ENCODE data around the gene CRELD2. TPM values are rescaled to one million over a fixed set of nuclear protein-coding genes. Genes with fewer than 3 reads are reported as not detected.

CRELD2 gene
- total RNA-seq, 2 donors from 2014 or later: 55.1 to 70.1 TPM

DNA sequence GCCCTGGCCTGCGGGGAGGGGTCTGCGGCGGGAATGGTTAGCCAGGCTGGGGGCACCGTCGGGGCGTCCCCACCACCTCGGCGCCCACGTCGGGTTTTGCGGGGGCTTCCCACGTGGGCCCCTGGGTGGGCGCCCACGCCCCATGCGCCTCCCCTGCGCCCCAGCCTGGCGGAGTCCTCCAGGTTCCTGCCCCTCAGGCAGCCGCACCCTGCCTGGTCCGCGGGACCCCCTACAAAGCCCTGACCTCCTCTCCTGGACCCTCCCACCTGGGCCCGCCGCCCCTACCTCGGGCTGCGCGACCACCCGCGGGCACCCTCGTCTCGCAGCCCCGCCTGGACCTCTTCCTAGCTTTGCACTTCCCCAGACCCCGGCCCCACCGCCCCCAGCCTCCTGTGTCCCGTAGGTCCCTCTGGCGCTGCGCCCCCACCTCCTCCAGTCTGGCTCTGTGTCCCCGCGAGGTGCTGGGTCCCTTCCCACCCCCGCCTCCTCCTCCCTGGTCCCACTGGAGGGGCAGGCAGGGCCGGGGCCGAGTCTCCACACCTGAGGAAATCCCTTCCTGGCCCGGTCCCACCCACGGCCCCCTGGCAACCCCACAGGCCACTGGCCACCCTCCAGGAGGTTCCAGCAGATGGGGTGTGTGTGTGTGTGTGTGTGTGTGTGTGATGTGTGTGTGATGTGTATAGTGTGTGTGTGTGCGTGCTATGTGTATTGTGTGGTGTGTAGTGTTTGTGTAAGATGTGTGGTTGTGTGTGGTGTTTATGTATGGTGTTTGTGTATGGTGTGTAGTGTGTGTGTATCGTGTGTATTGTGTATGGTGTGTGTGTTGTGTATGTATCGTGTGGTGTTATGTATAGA is 54.0 kb downstream of the CRELD2 start:
- Histone ChIP-seq H3K9me3 (no peaks in the 10 kb centered on the region), H3K4me3 (no peak overlapping the region)

DNA sequence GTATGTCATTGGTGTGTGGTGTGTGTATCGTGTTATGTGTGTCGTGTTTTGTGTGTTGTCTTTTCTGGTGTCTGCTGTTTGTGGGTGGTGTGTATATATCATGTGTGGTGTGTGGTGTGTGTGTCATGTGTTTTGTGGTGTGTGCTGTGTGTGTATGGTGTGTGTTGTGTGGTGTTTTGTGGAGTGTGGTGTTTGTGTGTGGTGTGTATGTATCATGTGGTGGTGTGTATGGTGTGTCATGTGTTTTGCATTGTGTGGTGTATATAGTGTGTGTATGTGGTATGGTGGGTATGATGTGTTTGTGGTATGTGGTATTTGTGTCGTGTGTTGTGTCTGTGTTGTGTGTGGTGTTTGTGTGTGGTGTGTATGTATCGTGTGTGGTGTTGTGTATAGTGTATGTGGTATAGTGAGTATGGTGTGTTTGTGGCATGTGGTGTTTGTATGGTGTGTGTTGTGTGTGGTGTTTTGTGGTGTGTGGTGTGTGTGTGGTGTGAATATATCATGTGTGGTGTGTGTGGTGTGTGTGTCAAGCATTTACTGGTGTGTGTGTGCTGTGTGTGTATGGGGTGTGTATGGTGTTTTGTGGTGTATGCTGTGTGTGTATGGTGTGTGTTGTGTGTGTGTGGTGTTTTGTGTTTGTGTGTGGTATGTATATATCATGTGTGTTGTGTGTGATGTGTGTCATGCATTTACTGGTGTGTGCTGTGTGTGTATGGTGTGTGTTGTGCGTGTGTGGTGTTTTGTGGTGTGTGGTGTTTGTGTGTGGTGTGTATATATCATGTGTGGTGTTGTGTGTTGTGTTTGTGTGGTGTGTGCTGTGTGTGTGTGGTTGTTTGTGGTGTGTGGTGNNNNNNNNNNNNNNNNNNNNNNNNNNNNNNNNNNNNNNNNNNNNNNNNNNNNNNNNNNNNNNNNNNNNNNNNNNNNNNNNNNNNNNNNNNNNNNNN is 54.9 kb downstream of the CRELD2 start:
- Histone ChIP-seq H3K4me3 (no peak overlapping the region), H3K36me3 (no peaks in the 10 kb centered on the region), H3K4me1 (replicated peaks) (peaks cover 7% of the 10 kb centered on the region), H3K27me3 (replicated peaks; ENCODE audit: insufficient read depth) (no peaks in the 10 kb centered on the region), H3K27ac (no peak overlapping the region), H3K9me3 (no peaks in the 10 kb centered on the region)
- no peak for TF ChIP-seq POLR2A (IDR thresholded peaks at IDR 0.05)
- no peak for TF ChIP-seq POLR2AphosphoS5 (IDR thresholded peaks at IDR 0.05)
- TF ChIP-seq, protein P1, sequence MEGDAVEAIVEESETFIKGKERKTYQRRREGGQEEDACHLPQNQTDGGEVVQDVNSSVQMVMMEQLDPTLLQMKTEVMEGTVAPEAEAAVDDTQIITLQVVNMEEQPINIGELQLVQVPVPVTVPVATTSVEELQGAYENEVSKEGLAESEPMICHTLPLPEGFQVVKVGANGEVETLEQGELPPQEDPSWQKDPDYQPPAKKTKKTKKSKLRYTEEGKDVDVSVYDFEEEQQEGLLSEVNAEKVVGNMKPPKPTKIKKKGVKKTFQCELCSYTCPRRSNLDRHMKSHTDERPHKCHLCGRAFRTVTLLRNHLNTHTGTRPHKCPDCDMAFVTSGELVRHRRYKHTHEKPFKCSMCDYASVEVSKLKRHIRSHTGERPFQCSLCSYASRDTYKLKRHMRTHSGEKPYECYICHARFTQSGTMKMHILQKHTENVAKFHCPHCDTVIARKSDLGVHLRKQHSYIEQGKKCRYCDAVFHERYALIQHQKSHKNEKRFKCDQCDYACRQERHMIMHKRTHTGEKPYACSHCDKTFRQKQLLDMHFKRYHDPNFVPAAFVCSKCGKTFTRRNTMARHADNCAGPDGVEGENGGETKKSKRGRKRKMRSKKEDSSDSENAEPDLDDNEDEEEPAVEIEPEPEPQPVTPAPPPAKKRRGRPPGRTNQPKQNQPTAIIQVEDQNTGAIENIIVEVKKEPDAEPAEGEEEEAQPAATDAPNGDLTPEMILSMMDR (IDR thresholded peaks at IDR 0.05): no peak
- no peak for DNase-seq (ENCODE audit: low spot score)
- intact Hi-C loops (cut with DNase I): no loop called here
- 89% methylated on average over 5 of the region's 5 CpGs for WGBS

More for the DNA sequence above, 54.0 kb downstream of the CRELD2 start:
- Histone ChIP-seq H3K36me3 (no peaks in the 10 kb centered on the region), H3K4me1 (replicated peaks) (peaks cover 7% of the 10 kb centered on the region), H3K27ac (no peak overlapping the region), H3K27me3 (replicated peaks; ENCODE audit: insufficient read depth) (no peaks in the 10 kb centered on the region)
- DNase-seq (ENCODE audit: low spot score): peak; percentile 13
- TF ChIP-seq, protein P1 (IDR thresholded peaks at IDR 0.05): no peak
- TF ChIP-seq POLR2A (IDR thresholded peaks at IDR 0.05) (no peak), POLR2AphosphoS5 (IDR thresholded peaks at IDR 0.05) (no peak)
- 43% methylated on average over 38 of the region's 45 CpGs for WGBS
- intact Hi-C loops (cut with DNase I): no loop called here

DNA sequence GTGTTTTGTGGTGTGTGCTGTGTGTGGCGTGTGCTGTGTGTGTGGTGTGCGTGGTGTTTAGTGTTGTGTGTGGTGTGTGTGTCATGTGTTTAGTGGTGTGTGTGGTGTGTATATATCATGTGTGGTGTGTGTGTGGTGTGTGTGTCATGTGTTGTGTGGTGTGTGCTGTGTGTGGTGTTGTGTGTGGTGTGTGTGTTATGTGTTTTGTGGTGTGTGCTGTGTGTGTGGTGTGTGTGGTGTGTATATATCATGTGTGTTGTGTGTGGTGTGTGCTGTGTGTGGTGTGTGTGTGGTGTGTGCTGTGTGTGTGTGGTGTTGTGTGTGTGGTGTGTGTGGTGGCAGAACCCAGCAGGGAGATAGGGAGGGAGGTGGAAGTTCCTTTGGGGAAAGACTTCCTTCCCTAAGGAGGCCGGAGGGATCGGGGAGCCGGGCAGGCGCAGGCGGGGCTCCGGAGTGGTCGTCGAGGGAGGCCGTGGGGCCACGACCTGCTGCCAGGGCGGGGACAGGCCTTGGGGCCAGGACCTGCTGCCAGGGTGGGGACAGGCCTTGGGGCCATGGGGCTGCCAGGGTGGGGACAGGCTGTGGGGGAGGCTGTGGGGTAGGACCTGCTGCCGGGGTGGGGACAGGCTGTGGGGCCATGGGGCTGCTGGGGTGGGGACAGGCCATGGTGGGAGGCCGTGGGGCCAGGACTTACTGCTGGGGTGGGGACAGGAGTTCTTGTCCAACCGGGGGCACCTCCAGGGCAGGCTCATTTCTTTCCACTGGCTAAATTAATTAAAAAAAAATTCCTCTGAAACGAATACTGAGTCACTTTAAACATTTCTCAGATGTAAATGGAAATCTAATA is 57.3 kb downstream of the CRELD2 start:
- DNase-seq (ENCODE audit: low spot score): no peak
- Histone ChIP-seq H3K4me3 (no peak overlapping the region), H3K4me1 (replicated peaks) (peaks cover 7% of the 10 kb centered on the region), H3K36me3 (no peaks in the 10 kb centered on the region), H3K9me3 (no peaks in the 10 kb centered on the region), H3K27me3 (replicated peaks; ENCODE audit: insufficient read depth) (no peaks in the 10 kb centered on the region), H3K27ac (no peak overlapping the region)
- TF ChIP-seq POLR2AphosphoS5 (IDR thresholded peaks at IDR 0.05) (no peak), POLR2A (IDR thresholded peaks at IDR 0.05) (no peak)
- TF ChIP-seq, protein P1 (IDR thresholded peaks at IDR 0.05): no peak
- WGBS: 47% methylated on average over 17 of the region's 17 CpGs
- intact Hi-C loops (cut with DNase I): no loop called here

DNA sequence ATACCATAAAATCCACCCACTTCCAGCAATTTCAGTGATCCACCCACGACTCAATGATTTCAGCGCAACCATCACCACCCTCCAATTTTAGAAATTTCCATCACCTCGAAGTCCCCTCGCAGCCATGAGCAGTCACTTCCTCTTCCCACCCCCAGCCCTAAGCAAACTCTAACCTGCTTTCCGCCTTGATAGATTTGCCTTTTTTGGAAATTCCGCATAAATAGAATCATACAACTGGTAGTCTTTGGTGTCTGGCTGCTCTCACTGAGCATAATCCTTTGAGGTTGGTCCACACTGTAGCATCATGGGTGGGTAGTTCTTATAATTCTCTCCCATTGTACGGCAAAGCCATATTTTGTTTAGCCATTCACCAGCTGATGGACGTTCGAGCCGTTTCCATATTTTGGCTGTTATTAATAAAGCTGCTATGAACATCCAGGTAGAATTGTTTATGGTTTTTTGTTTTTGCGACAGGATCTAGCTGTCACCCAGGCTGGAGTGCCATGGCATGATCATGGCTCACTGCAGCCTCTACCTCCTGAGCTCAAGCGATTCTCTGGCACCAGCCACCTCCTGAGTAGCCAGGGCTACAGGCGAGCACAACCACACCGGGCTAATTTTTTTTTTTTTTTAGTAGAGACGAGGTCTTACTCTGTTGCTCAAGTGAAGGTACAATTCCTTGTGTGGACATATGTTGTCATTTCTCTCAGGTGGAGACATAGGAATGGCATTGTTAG is 58.2 kb downstream of the CRELD2 start:
- intact Hi-C loops (cut with DNase I): no loop called here
- TF ChIP-seq POLR2A (IDR thresholded peaks at IDR 0.05) (no peak), POLR2AphosphoS5 (IDR thresholded peaks at IDR 0.05) (no peak)
- TF ChIP-seq, protein P1 (IDR thresholded peaks at IDR 0.05): no peak

More for the DNA sequence above, 58.2 kb downstream of the CRELD2 start:
- WGBS: 53% methylated on average over 15 of the region's 15 CpGs
- Histone ChIP-seq H3K36me3 (no peaks in the 10 kb centered on the region), H3K4me3 (no peak overlapping the region), H3K9me3 (no peaks in the 10 kb centered on the region), H3K4me1 (replicated peaks) (peaks cover 4% of the 10 kb centered on the region), H3K27me3 (replicated peaks; ENCODE audit: insufficient read depth) (no peaks in the 10 kb centered on the region), H3K27ac (no peak overlapping the region)
- no peak for DNase-seq (ENCODE audit: low spot score)

Measured in prostate gland (tissue), 2 donors.